ENCODE results near the gene TRIM67. TPM values are rescaled to one million over a fixed set of nuclear protein-coding genes. Genes with fewer than 3 reads are reported as not detected.

The TRIM67 gene
- total RNA-seq, 1 donor from 2014 or later = not detected

GRCh38 chr1:231159963-231160761 is 1.7 kb upstream of the TRIM67 start:
- Histone ChIP-seq H3K9me3 (no peaks in the 10 kb centered on the region), H3K36me3 (no peaks in the 10 kb centered on the region), H3K27ac (no peak overlapping the region), H3K4me3 (no peak overlapping the region), H3K27me3 (peaks cover 8% of the 10 kb centered on the region), H3K4me1 (peaks cover 14 to 22% of the 10 kb centered on the region in 2 donors)
- no peak for TF ChIP-seq CTCF (IDR thresholded peaks at IDR 0.05)
- DNase-seq (ENCODE audit: low spot score in 2 of 2) = no peak
- intact Hi-C loops (cut with DNase I) = no loop called here

DNA sequence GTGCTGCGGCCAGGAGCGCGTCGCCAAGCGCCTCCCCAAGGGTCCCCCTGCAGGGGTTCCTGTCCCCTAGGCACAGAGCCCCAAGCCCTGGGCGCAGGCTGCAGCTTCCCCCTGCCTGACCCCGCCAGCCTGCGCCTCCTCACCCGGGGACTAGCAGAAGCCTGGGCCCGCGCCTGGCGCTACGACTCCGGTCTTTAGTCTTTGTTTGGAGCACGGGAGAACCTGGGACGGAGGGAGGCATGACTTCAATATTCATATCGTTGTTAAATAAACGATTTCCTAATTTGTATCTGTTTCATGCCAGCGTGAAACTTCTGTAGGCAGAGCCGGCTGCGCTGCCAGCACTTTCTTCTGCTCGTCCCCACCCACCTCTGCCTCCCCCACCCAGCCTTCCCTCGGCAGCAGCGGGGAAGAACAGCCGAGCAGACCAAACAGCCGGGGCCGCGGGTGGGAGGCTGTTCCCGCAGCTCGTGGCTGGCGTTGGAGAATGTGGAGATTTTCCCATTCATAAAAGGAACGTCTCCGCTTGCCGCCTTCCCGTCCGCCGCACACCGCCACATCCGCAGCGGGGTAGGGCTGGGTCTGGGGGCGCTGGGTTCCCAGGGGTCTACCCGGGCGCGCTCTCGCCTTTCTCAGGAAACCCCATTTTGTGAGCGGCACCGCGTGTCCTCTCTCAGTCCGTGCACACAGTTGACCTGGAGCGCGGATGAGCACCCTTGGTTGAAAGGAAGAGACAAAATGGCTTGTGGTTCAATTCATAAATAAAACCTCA is 777 bp upstream of the TRIM67 start:
- H3K27ac ChIP-seq = no peak overlapping the region
- no peaks in the 10 kb centered on the region for H3K36me3 ChIP-seq
- H3K27me3 ChIP-seq = peaks cover 8% of the 10 kb centered on the region
- intact Hi-C loops (cut with DNase I) = no loop called here
- no peaks in the 10 kb centered on the region for H3K9me3 ChIP-seq
- peaks cover 14 to 22% of the 10 kb centered on the region in 2 donors for H3K4me1 ChIP-seq
- peak overlapping the region; percentile 55 to 58 for H3K4me3 ChIP-seq
- no peak for DNase-seq (ENCODE audit: low spot score in 2 of 2)
- TF ChIP-seq CTCF (IDR thresholded peaks at IDR 0.05) = no peak

DNA sequence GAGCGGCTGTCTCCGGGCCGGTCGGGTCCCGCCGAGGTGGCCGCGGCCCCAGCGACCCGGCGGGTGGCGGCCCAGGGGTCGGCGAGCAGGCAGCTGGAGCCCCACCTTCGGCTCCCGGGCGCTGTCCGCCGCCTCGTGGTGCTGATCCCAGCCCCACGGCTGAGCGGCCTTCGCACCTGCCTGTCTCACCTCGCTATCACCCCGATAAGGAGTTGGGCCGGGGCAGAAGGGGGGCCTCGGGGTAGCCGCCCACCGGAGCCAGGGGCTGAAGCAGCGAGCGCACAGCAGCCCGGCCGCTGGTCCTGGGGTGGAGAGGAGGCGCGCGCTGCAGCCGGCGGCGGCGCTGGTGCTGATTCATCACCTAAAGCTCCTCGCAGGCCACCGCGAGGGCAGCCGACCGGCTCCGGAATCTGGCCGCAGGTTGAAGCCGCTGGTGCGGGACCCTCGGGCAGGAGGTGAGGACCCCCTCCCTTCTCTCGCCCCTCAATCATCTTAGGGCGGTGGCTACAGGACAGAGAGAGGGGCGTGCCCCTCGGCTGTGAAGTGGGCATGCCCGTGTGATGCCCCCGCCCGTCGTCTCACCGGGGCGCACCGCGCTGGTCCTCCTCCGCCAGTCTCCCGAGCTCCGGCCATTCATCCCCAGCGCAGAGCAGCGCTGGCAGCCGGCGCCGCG is 575 bp downstream of the TRIM67 start:
- DNase-seq (ENCODE audit: low spot score in 2 of 2) = no peak
- Histone ChIP-seq H3K4me3 (peak overlapping the region; percentile 55 to 58), H3K27ac (no peak overlapping the region), H3K36me3 (no peaks in the 10 kb centered on the region), H3K4me1 (peaks cover 14 to 22% of the 10 kb centered on the region in 2 donors), H3K27me3 (peaks cover 8% of the 10 kb centered on the region), H3K9me3 (no peaks in the 10 kb centered on the region)
- intact Hi-C loops (cut with DNase I) = no loop called here
- no peak for TF ChIP-seq CTCF (IDR thresholded peaks at IDR 0.05)

GRCh38 chr1:231162970-231163829 is 1.3 kb downstream of the TRIM67 start:
- Histone ChIP-seq H3K27me3 (peaks cover 8% of the 10 kb centered on the region), H3K36me3 (no peaks in the 10 kb centered on the region), H3K27ac (no peak overlapping the region), H3K4me1 (peaks cover 14 to 22% of the 10 kb centered on the region in 2 donors), H3K9me3 (no peaks in the 10 kb centered on the region), H3K4me3 (peak overlapping the region; percentile 55 to 58)
- intact Hi-C loops (cut with DNase I) = no loop called here
- DNase-seq (ENCODE audit: low spot score in 2 of 2) = no peak
- TF ChIP-seq CTCF (IDR thresholded peaks at IDR 0.05) = no peak
